Memory B cell (primary cell): ENCODE data around the gene PNCK.
"Not testable (repeated sequence)": the region's sequence is repeated elsewhere in the genome, so short reads cannot be mapped to it uniquely, and the experiment has no call there.

Experiments used
- ATAC-seq: fragments of 150-1000 bp; cut with Tn5 transposase; 2 replicates; pipeline ENCODE4 v1.10.0; 2021; ENCODE audit warnings: low read depth, mild to moderate bottlenecking, moderate library complexity
- DNase-seq, 2 donors: peaks; one replicate each; pipeline ENCODE4 v3.0.0; 2022; ENCODE audit warnings: low spot score in 2 of 2
- H3K27ac Mint-ChIP-seq: one replicate; pipeline ENCODE4 v1.8.0; 2022; ENCODE audit warnings: mild to moderate bottlenecking, moderate library complexity, mixed read lengths
- H3K27me3 Mint-ChIP-seq: one replicate; pipeline ENCODE4 v1.8.0; 2022; ENCODE audit warnings: mixed read lengths
- H3K36me3 Mint-ChIP-seq: one replicate; pipeline ENCODE4 v1.8.0; 2022; ENCODE audit warnings: mild to moderate bottlenecking, mixed read lengths
- H3K4me1 Mint-ChIP-seq: one replicate; pipeline ENCODE4 v1.8.0; 2022; ENCODE audit warnings: mixed read lengths
- H3K4me3 Mint-ChIP-seq: one replicate; pipeline ENCODE4 v1.8.0; 2022; ENCODE audit warnings: mild to moderate bottlenecking, moderate library complexity, mixed read lengths
- H3K9me3 Mint-ChIP-seq: one replicate; pipeline ENCODE4 v1.8.0; 2022; ENCODE audit warnings: mixed read lengths

Gene PNCK

GRCh38 chrX:153673428-153674218 is at the start of gene PNCK:
TSS of gene PNCK (minus strand) at chrX:153673813. CDS start at chrX:153673076, 737 bp downstream.
- Mint-ChIP-seq H3K4me3 (peak within 1 kb of the TSS; percentile 58), H3K27ac (no peak within 1 kb of the TSS), H3K4me1 (peaks cover 5% of the 10 kb centered on the region)

DNA sequence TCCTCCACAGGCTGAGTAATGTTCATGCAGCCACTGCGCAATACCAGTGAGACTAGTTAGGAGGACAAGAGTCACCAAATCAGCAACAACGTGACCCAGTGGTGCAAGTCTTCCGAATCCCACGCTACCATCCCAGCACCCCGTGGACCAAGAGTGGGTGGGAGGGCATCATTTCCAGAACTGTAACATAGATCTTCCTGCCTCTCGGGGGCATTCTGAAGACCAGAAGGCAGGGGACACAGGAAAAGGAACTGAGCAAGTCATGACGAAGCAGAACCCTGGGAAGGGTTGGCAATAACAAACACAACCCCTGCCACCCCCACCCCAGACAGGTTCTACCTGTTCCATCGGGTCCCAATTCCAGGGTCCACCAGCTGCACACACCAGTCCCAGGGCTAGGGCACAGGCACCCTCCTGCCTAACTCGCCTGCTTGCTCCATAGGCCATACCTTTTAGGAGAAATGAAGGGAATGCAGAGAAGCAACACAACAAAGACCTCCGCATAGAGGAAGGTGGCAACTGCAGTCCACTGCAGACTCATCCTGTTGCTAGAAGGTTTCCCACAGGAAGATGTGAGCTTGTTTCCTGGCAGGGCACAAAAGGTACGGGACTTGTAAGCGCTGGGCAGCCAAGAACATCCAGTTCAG is 49.2 kb upstream of the PNCK start:
- Mint-ChIP-seq H3K27me3 (no peaks in the 10 kb centered on the region), H3K27ac (no peak overlapping the region), H3K4me1 (peaks cover 8% of the 10 kb centered on the region), H3K4me3 (peak overlapping the region; percentile 91), H3K36me3 (peaks cover 3% of the 10 kb centered on the region), H3K9me3 (no peaks in the 10 kb centered on the region)
- DNase-seq: no peak
- ATAC-seq: no peak

More at GRCh38 chrX:153673428-153674218, at the start of gene PNCK:
- ATAC-seq (no peak), DNase-seq (no peak)
- Mint-ChIP-seq H3K27me3 (peaks cover 12% of the 10 kb centered on the region), H3K9me3 (no peaks in the 10 kb centered on the region), H3K36me3 (peaks cover 1% of the 10 kb centered on the region)

DNA sequence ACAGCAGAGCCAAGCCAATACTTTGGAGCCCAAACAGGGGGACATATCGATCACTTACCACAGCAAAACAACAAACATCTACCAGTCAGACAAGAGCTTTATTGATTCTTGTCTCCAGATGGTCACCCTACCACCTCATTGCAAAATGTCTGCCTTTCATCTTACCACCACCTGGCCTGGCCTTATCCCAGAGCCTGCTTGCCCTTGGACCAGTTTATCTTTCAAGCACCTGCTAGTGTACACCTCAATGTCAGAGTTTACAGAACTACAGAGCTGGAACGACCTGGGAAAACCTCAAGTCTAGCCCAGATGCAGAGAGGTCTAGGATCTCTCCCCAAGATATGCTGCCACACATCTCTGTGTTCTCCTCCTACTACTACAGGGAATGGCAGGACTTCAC is 46.1 kb upstream of the PNCK start:
- peaks cover 5% of the 10 kb centered on the region for H3K4me1 Mint-ChIP-seq
- no peaks in the 10 kb centered on the region for H3K27me3 Mint-ChIP-seq
- no peak for DNase-seq
- no peaks in the 10 kb centered on the region for H3K9me3 Mint-ChIP-seq
- no peak overlapping the region for H3K27ac Mint-ChIP-seq
- H3K4me3 Mint-ChIP-seq: no peak overlapping the region
- ATAC-seq: no peak
- H3K36me3 Mint-ChIP-seq: peaks cover 4% of the 10 kb centered on the region

- no peak for DNase-seq
- Mint-ChIP-seq H3K27ac (no peak overlapping the region), H3K36me3 (peaks cover 4% of the 10 kb centered on the region), H3K4me1 (peaks cover 5% of the 10 kb centered on the region), H3K4me3 (no peak overlapping the region), H3K27me3 (no peaks in the 10 kb centered on the region), H3K9me3 (no peaks in the 10 kb centered on the region)
- no peak for ATAC-seq
These were observed 45.6 kb upstream of the PNCK start for GRCh38 chrX:153719238-153719637.

DNA sequence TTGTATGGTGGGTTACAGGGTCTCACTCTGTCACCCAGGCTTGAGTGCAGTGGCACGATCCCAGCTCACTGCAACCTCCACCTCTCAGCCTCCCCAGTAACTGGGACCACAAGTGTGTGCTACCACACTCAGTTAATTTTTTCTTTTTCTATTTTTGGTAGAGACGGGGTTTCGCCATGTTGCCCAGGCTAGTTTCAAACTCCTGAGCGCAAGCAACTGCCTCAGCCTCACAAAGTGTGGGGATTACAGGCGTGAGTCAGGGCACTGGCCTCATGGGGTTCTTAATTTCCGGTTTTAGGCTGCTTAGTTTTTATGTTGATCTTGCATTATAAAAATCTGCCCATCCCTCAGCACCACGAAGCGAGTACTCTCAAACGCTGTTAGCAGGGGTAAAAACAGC is 43.8 kb upstream of the PNCK start:
- Mint-ChIP-seq H3K36me3 (peaks cover 8% of the 10 kb centered on the region), H3K27ac (no peak overlapping the region), H3K4me1 (peaks cover 5% of the 10 kb centered on the region), H3K9me3 (no peaks in the 10 kb centered on the region), H3K27me3 (no peaks in the 10 kb centered on the region), H3K4me3 (no peak overlapping the region)
- ATAC-seq (no peak), DNase-seq (no peak)

DNA sequence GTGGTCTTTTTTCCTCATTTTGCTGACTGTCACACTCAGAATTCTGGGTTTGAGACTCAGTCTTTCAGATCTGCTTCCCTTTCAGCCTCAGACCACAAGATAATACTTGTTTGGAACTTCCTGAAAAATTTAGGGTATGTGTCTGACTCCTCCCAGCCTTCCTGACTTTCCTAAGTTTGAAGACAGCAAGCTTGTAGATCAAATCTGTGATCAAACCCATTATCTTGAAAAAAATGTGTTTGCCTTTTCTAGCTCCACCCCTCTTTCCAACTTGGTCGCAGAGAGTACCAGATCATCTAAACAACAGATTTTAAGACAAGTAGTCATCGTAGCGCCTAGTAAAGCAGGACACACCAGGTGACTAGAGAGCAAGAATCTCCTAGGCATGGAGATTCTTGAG is 40.6 kb upstream of the PNCK start:
- DNase-seq (no peak), ATAC-seq (no peak)
- H3K4me1 Mint-ChIP-seq: peaks cover 3% of the 10 kb centered on the region
- no peaks in the 10 kb centered on the region for H3K27me3 Mint-ChIP-seq
- H3K9me3 Mint-ChIP-seq: no peaks in the 10 kb centered on the region
- H3K27ac Mint-ChIP-seq: no peak overlapping the region
- no peak overlapping the region for H3K4me3 Mint-ChIP-seq
- H3K36me3 Mint-ChIP-seq: peaks cover 17% of the 10 kb centered on the region

- DNase-seq (no peak), ATAC-seq (no peak)
- Mint-ChIP-seq H3K27ac (no peak overlapping the region), H3K9me3 (no peaks in the 10 kb centered on the region), H3K4me3 (no peak overlapping the region), H3K4me1 (peaks cover 6% of the 10 kb centered on the region), H3K27me3 (no peaks in the 10 kb centered on the region), H3K36me3 (peaks cover 19% of the 10 kb centered on the region)
These were observed 36.4 kb upstream of the PNCK start for GRCh38 chrX:153709726-153710674.

DNA sequence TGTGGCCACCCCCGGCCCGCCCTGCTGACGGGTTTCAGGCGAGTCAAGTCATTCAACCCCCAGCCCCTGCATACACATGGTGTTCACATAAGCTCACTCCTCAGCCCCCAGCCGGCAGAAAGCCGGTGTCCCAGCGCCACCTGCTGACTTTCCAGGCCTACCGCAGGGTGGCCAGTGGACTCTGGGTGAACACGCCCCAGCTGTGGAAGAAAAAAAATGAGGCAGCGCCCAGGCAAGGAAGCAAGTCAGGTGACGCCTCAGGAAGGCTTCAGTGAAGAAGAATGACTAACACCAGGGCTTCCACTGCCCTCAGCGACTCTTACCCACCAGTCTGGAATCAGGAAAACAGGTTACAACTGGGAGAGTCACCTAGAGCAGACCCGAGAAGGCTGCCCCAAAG is 34.8 kb upstream of the PNCK start:
- Mint-ChIP-seq H3K27ac (no peak overlapping the region), H3K9me3 (no peaks in the 10 kb centered on the region), H3K27me3 (no peaks in the 10 kb centered on the region), H3K4me1 (peaks cover 6% of the 10 kb centered on the region), H3K36me3 (peaks cover 19% of the 10 kb centered on the region), H3K4me3 (no peak overlapping the region)
- ATAC-seq: peak; percentile 49
- DNase-seq: no peak

- H3K27me3 Mint-ChIP-seq: no peaks in the 10 kb centered on the region
- peaks cover 18% of the 10 kb centered on the region for H3K36me3 Mint-ChIP-seq
- peaks cover 6% of the 10 kb centered on the region for H3K4me1 Mint-ChIP-seq
- no peaks in the 10 kb centered on the region for H3K9me3 Mint-ChIP-seq
- no peak overlapping the region for H3K4me3 Mint-ChIP-seq
- no peak overlapping the region for H3K27ac Mint-ChIP-seq
- DNase-seq (no peak), ATAC-seq (no peak)
These were observed 33.8 kb upstream of the PNCK start for GRCh38 chrX:153707406-153707805.

GRCh38 chrX:153706799-153707198 is 33.2 kb upstream of the PNCK start:
- no peak for DNase-seq
- Mint-ChIP-seq H3K4me1 (peaks cover 6% of the 10 kb centered on the region), H3K4me3 (no peak overlapping the region), H3K36me3 (peaks cover 18% of the 10 kb centered on the region), H3K27ac (peak overlapping the region; percentile 35), H3K9me3 (no peaks in the 10 kb centered on the region), H3K27me3 (no peaks in the 10 kb centered on the region)
- no peak for ATAC-seq

GRCh38 chrX:153705403-153706060 is 31.9 kb upstream of the PNCK start:
- peaks cover 12% of the 10 kb centered on the region for H3K36me3 Mint-ChIP-seq

DNA sequence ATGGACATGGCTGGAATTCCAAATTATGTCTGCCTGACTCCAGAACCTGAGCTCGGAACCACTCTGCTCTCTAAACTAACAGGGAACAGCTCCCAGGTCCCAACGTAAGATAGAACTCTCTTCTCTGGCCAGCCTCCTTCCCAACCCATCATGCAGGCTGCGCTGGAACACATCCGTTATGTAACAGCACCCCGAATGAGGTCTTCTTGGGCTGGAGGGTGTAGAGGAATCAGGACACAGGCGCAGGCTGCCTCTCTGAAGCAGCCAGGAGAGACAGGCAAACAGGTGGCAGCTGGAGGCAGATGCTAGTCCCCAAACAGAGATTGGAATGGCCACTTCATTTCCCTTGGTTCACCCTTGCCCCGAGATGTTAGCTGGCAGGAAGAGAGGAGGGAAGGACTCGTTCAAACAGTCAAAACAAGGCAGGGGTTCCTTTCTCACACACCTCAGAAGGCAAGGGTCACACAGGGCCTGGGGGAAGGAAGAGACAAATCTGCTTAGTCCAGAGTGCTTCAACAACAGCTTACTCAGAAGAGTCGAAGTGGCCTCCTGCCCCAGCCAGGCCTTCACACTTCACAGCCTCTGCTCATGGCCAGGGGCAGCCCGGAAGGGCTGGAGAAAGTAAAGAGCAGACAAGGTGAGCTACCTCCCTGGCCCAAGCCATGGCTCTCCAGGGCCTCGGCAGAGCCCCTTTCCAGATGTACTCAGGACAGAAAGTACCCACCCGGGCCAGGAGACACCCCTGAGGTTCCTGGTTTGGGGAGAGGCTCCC is 31.2 kb upstream of the PNCK start:
- not testable (repeated sequence) for ATAC-seq, DNase-seq, H3K36me3 Mint-ChIP-seq, H3K27me3 Mint-ChIP-seq, H3K9me3 Mint-ChIP-seq, H3K4me3 Mint-ChIP-seq, H3K27ac Mint-ChIP-seq, H3K4me1 Mint-ChIP-seq

More at GRCh38 chrX:153705403-153706060, 31.9 kb upstream of the PNCK start:
- ATAC-seq, H3K9me3 Mint-ChIP-seq, H3K27ac Mint-ChIP-seq, H3K4me3 Mint-ChIP-seq, H3K27me3 Mint-ChIP-seq, H3K4me1 Mint-ChIP-seq, DNase-seq: not testable (repeated sequence)

DNA sequence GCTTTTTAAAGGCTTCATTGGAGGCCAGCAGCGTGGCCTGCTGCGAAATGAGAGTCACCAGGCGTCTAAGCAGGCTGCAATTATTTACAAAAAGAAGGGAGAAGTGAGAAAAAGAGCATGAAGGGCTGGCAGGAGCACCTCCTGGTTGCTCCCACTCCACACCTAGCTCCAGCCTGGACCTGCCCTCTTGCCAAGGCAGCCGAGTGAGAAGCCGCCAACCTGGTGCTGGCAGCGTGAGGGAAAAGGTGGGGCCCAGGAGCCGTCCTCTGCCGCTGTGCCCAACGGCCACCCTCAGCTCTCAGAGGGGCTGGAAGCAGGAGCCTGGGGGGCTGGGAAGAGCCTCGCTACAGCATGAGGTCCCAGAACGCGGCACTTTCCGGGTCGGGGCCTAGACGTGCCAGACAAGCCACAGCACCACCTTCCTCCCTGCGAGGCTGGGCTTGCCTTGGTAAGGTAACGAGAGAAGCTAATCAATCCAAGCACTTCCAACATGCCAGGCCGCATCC is 30.5 kb upstream of the PNCK start:
- H3K36me3 Mint-ChIP-seq: peaks cover 9% of the 10 kb centered on the region
- no peak overlapping the region for H3K27ac Mint-ChIP-seq
- no peaks in the 10 kb centered on the region for H3K27me3 Mint-ChIP-seq
- DNase-seq (no peak), ATAC-seq (no peak)
- H3K4me3 Mint-ChIP-seq: no peak overlapping the region
- peaks cover 6% of the 10 kb centered on the region for H3K4me1 Mint-ChIP-seq
- H3K9me3 Mint-ChIP-seq: no peaks in the 10 kb centered on the region
